WTC11 (cell line): ENCODE results near the gene DCLRE1A. TPM values are rescaled to one million over a fixed set of nuclear protein-coding genes. Genes with fewer than 3 reads are reported as not detected.

Source experiments
- ATAC-seq: fragments of 200-7000 bp; cut with Tn5 transposase; 2 replicates; pipeline ENCODE4 v1.10.0; 2021; ENCODE audit warnings: mild to moderate bottlenecking, moderate library complexity
- CTCF ChIA-PET: fragments of 300-600 bp; sonication (Branson Sonifier 250); formaldehyde crosslinking; loops from one replicate; lab custom pipeline; 2021; ENCODE audit warnings: antibody characterized with exemption; lab: Charles Lee
- POLR2A ChIA-PET: fragments of 350-600 bp; sonication (Branson Sonifier 250); formaldehyde crosslinking; loops from one replicate; lab custom pipeline; 2021; ENCODE audit warnings: antibody characterized with exemption; lab: Charles Lee
- DNase-seq: peaks from one replicate; pipeline ENCODE4 v3.0.0; 2021; ENCODE audit warnings: low spot score
- H3K27ac Mint-ChIP-seq: 2 replicates; pipeline ENCODE4 v1.8.0; 2021; ENCODE audit warnings: mixed read lengths
- H3K27me3 Mint-ChIP-seq: 2 replicates; pipeline ENCODE4 v1.8.0; 2021; ENCODE audit warnings: low read depth, mild to moderate bottlenecking, moderate library complexity, mixed read lengths
- H3K36me3 Mint-ChIP-seq: 2 replicates; pipeline ENCODE4 v1.8.0; 2021; ENCODE audit warnings: mixed read lengths
- H3K4me1 Mint-ChIP-seq: 2 replicates; pipeline ENCODE4 v1.8.0; 2022; ENCODE audit warnings: mixed read lengths
- H3K4me3 Mint-ChIP-seq: 2 replicates; pipeline ENCODE4 v1.8.0; 2021; ENCODE audit warnings: mild to moderate bottlenecking, moderate library complexity, mixed read lengths
- H3K9me3 Mint-ChIP-seq: 2 replicates; pipeline ENCODE4 v1.8.0; 2021; ENCODE audit warnings: mixed read lengths
- ATF2 ChIP-seq: sonication (generic); formaldehyde crosslinking; IDR thresholded peaks from 2 replicates; pipeline ENCODE4 v1.8.1; 2022; ENCODE audit warnings: low read depth, missing genetic modification reagents, borderline replicate concordance
- ERG ChIP-seq: fragments of 250-450 bp; sonication (Bioruptor Pico); IDR thresholded peaks from 2 replicates; pipeline ENCODE4 v1.8.0; 2021; ENCODE audit warnings: mild to moderate bottlenecking
- FOXK1 ChIP-seq: sonication (generic); formaldehyde crosslinking; IDR thresholded peaks from 2 replicates; pipeline ENCODE4 v1.8.0; 2022; ENCODE audit warnings: mild to moderate bottlenecking, moderate library complexity, missing genetic modification reagents
- PRRX2 ChIP-seq: fragments of 250-450 bp; sonication (Bioruptor Pico); IDR thresholded peaks from 2 replicates; pipeline ENCODE4 v1.8.0; 2021; ENCODE audit warnings: mild to moderate bottlenecking
- SMAD3 ChIP-seq: sonication (generic); formaldehyde crosslinking; IDR thresholded peaks from 2 replicates; pipeline ENCODE4 v1.8.0; 2022; ENCODE audit warnings: missing genetic modification reagents, mild to moderate bottlenecking, borderline replicate concordance
- SOX15 ChIP-seq: fragments of 250-450 bp; sonication (Bioruptor Pico); IDR thresholded peaks from 2 replicates; pipeline ENCODE4 v1.9.0; 2021; ENCODE audit warnings: mild to moderate bottlenecking
- SP1 ChIP-seq: sonication (generic); formaldehyde crosslinking; conservative IDR thresholded peaks from 2 replicates; pipeline ENCODE4 v1.8.1; 2022; ENCODE audit warnings: missing genetic modification reagents
- ZMAT4 ChIP-seq: fragments of 250-450 bp; sonication (Bioruptor Pico); IDR thresholded peaks from 2 replicates; pipeline ENCODE4 v1.9.0; 2021; ENCODE audit warnings: mild to moderate bottlenecking
- ZNF232 ChIP-seq: sonication (generic); formaldehyde crosslinking; IDR thresholded peaks from 2 replicates; pipeline ENCODE4 v1.8.0; 2022; ENCODE audit warnings: mild to moderate bottlenecking, missing genetic modification reagents
- ZNF532 ChIP-seq: fragments of 250-450 bp; sonication (Bioruptor Pico); IDR thresholded peaks from 2 replicates; pipeline ENCODE4 v1.9.0; 2021; ENCODE audit warnings: mild to moderate bottlenecking, borderline replicate concordance
- ZNF671 ChIP-seq: fragments of 250-450 bp; sonication (Bioruptor Pico); IDR thresholded peaks from 2 replicates; pipeline ENCODE4 v1.8.0; 2021; ENCODE audit warnings: mild to moderate bottlenecking
- total RNA-seq: library from RNA; stranded (reverse); gene quantifications from 3 replicates; pipeline ENCODE4 v1.2.3, GENCODE V29; 2021
- TF ChIP-seq, protein P1 (sequence below): sonication (generic); formaldehyde crosslinking; IDR thresholded peaks from 2 replicates; pipeline ENCODE4 v1.8.0; 2023; ENCODE audit warnings: missing genetic modification reagents, mild to moderate bottlenecking, borderline replicate concordance
- TF ChIP-seq, protein P2 (sequence below): sonication (generic); formaldehyde crosslinking; conservative IDR thresholded peaks from 2 replicates; pipeline ENCODE4 v1.8.1; 2022; ENCODE audit warnings: mild to moderate bottlenecking, missing genetic modification reagents
- TF ChIP-seq, protein P3 (sequence below): sonication (generic); formaldehyde crosslinking; IDR thresholded peaks from 2 replicates; pipeline ENCODE4 v1.8.1; 2023; ENCODE audit warnings: mild to moderate bottlenecking, missing genetic modification reagents
- TF ChIP-seq, protein P4 (sequence below): fragments of 250-450 bp; sonication (Bioruptor Pico); IDR thresholded peaks from 2 replicates; pipeline ENCODE4 v2.1.2; 2022; ENCODE audit warnings: mild to moderate bottlenecking, moderate library complexity

DCLRE1A gene
- total RNA-seq, 1 experiment from 2014 or later, result 11.3 TPM

DNA sequence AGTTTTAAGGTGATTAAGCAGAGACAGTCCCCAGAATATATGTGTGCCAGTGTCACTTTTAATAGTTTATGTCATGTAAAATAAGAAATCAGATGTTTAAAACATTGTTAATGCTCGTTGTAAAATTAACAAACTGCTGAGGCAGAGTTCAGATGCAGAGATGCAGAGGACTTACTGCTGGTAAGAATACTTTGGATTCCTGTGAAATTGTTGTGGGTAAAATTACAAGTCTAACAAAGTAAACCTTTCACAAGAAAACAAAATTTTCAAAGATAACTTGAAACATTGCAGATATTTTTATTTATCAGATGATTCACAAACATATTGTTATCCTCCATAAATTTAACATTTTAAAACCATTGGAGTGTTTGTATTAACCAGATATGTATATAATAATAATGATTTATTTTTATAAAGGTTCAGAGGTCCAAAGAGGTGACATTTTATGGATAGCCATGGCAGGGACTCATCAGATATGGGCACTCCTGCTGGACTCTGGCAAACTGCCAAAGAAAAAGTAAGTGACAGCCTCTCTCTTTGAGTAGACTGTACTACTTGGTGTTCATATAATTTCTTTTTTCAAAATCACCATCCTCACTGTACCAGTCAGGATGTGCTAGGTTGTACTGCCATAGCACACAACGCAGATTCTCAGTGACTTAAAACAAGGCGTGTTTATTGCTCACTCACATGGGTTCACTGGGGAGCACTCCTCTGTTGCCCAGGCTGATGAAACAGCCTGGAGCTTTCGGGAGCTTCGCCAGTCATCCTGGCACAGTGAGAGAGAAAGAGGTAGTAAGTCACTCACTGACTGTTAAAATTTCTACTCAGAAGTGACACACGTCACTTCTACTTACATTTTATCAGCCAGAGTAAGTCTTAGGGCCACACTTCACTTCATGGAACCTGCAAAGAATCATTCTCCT is 44.1 kb upstream of the DCLRE1A start (continued):
- TF ChIP-seq ZMAT4 (no peak), SMAD3 (CRISPR knock-in tag) (no peak)

DNA sequence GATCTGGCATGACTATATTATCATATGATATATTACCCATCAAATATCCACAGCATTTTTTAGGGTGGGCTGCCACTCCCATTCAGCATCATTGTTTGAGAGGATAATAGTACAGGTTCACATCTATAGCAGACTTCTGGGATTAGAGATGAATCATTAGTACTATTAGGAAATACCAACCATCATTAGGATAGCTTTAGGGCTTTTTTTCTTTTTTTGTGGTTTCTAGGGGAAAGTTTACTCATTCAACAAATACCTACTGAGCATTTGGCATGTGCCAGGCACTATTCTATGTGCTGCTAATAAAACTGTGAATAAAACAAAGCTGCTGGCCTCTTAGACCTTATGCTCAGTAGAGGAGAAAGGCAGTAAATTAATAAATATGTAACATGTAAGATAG is 41.1 kb upstream of the DCLRE1A start:
- H3K9me3 Mint-ChIP-seq, result peaks cover 9% of the 10 kb centered on the region
- ChIA-PET POLR2A (no interaction called here), CTCF (no interaction called here)
- no peak overlapping the region for H3K27ac Mint-ChIP-seq
- ATAC-seq, result no peak
- H3K36me3 Mint-ChIP-seq, result peaks cover 28% of the 10 kb centered on the region
- H3K4me1 Mint-ChIP-seq, result no peaks in the 10 kb centered on the region
- no peak overlapping the region for H3K4me3 Mint-ChIP-seq
- no peaks in the 10 kb centered on the region for H3K27me3 Mint-ChIP-seq
- no peak for DNase-seq
- TF ChIP-seq ERG (CRISPR knock-in tag) (no peak), ATF2 (CRISPR knock-in tag) (no peak), FOXK1 (CRISPR knock-in tag) (no peak), SOX15 (CRISPR knock-in tag) (no peak), ZNF671 (CRISPR knock-in tag) (no peak), ZNF232 (CRISPR knock-in tag) (no peak)
- TF ChIP-seq, protein P1, sequence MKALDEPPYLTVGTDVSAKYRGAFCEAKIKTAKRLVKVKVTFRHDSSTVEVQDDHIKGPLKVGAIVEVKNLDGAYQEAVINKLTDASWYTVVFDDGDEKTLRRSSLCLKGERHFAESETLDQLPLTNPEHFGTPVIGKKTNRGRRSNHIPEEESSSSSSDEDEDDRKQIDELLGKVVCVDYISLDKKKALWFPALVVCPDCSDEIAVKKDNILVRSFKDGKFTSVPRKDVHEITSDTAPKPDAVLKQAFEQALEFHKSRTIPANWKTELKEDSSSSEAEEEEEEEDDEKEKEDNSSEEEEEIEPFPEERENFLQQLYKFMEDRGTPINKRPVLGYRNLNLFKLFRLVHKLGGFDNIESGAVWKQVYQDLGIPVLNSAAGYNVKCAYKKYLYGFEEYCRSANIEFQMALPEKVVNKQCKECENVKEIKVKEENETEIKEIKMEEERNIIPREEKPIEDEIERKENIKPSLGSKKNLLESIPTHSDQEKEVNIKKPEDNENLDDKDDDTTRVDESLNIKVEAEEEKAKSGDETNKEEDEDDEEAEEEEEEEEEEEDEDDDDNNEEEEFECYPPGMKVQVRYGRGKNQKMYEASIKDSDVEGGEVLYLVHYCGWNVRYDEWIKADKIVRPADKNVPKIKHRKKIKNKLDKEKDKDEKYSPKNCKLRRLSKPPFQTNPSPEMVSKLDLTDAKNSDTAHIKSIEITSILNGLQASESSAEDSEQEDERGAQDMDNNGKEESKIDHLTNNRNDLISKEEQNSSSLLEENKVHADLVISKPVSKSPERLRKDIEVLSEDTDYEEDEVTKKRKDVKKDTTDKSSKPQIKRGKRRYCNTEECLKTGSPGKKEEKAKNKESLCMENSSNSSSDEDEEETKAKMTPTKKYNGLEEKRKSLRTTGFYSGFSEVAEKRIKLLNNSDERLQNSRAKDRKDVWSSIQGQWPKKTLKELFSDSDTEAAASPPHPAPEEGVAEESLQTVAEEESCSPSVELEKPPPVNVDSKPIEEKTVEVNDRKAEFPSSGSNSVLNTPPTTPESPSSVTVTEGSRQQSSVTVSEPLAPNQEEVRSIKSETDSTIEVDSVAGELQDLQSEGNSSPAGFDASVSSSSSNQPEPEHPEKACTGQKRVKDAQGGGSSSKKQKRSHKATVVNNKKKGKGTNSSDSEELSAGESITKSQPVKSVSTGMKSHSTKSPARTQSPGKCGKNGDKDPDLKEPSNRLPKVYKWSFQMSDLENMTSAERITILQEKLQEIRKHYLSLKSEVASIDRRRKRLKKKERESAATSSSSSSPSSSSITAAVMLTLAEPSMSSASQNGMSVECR (CRISPR knock-in tag), result no peak
- TF ChIP-seq, protein P2, sequence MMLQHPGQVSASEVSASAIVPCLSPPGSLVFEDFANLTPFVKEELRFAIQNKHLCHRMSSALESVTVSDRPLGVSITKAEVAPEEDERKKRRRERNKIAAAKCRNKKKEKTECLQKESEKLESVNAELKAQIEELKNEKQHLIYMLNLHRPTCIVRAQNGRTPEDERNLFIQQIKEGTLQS (CRISPR knock-in tag), result no peak
- TF ChIP-seq, protein P3, sequence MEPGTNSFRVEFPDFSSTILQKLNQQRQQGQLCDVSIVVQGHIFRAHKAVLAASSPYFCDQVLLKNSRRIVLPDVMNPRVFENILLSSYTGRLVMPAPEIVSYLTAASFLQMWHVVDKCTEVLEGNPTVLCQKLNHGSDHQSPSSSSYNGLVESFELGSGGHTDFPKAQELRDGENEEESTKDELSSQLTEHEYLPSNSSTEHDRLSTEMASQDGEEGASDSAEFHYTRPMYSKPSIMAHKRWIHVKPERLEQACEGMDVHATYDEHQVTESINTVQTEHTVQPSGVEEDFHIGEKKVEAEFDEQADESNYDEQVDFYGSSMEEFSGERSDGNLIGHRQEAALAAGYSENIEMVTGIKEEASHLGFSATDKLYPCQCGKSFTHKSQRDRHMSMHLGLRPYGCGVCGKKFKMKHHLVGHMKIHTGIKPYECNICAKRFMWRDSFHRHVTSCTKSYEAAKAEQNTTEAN (CRISPR knock-in tag), result no peak
- TF ChIP-seq, all 79 proteins: peak for 0

DNA sequence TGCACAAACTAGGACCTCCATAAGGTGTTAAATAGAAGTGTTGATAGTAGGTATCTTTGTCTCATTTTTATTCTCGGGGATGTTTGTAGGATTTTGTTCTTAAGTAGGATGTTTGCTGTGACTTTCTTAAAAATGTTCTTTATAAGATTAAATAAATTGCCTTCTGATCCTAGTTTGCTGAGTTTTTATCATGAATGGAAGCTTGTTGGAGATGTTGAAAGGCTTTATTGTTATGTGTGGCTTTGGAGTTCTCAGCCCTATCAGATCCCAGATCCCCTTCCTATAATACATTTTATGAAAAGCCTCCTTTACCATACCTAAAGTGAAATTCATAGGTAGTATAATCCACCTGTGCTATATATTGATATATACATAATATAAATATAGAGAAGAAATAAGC is 40.7 kb upstream of the DCLRE1A start:
- no peak for DNase-seq
- no peaks in the 10 kb centered on the region for H3K27me3 Mint-ChIP-seq
- H3K27ac Mint-ChIP-seq, result no peak overlapping the region
- peaks cover 9% of the 10 kb centered on the region for H3K9me3 Mint-ChIP-seq
- ChIA-PET POLR2A (no interaction called here), CTCF (no interaction called here)
- peaks cover 31% of the 10 kb centered on the region for H3K36me3 Mint-ChIP-seq
- no peaks in the 10 kb centered on the region for H3K4me1 Mint-ChIP-seq
- ATAC-seq, result no peak
- H3K4me3 Mint-ChIP-seq, result no peak overlapping the region
- TF ChIP-seq PRRX2 (no peak), SP1 (CRISPR knock-in tag) (no peak), ZNF671 (CRISPR knock-in tag) (no peak), ZNF532 (no peak)
- TF ChIP-seq, protein P4, sequence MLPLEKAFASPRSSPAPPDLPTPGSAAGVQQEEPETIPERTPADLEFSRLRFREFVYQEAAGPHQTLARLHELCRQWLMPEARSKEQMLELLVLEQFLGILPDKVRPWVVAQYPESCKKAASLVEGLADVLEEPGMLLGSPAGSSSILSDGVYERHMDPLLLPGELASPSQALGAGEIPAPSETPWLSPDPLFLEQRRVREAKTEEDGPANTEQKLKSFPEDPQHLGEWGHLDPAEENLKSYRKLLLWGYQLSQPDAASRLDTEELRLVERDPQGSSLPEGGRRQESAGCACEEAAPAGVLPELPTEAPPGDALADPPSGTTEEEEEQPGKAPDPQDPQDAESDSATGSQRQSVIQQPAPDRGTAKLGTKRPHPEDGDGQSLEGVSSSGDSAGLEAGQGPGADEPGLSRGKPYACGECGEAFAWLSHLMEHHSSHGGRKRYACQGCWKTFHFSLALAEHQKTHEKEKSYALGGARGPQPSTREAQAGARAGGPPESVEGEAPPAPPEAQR (CRISPR knock-in tag), result no peak
